Lower lobe of right lung (tissue), 2 donors: ENCODE results near the gene ACTRT3. TPM values are rescaled to one million over a fixed set of nuclear protein-coding genes. Genes with fewer than 3 reads are reported as not detected.

Experiments used
- ATAC-seq, 2 donors: fragments of 200-7000 bp; cut with Tn5 transposase; one replicate each; pipeline ENCODE4 v1.9.1; 2020 to 2022; ENCODE audit warnings: mild to moderate bottlenecking in 2 of 2, moderate library complexity in 2 of 2
- DNase-seq: peaks from one replicate; pipeline ENCODE4 v3.0.0-alpha.2; 2020
- H3K27ac ChIP-seq: fragments of 200-600 bp; one replicate; pipeline ENCODE4 v1.8.0; 2022
- H3K27me3 ChIP-seq: fragments of 200-600 bp; one replicate; pipeline ENCODE4 v1.8.0; 2022; ENCODE audit warnings: low read depth
- H3K36me3 ChIP-seq: fragments of 200-600 bp; one replicate; pipeline ENCODE4 v1.8.0; 2022; ENCODE audit warnings: mild to moderate bottlenecking
- H3K4me1 ChIP-seq: fragments of 200-600 bp; one replicate; pipeline ENCODE4 v1.8.0; 2022
- H3K4me3 ChIP-seq: fragments of 200-600 bp; one replicate; pipeline ENCODE4 v1.8.0; 2022; ENCODE audit warnings: mild to moderate bottlenecking
- H3K9me3 ChIP-seq: fragments of 200-600 bp; one replicate; pipeline ENCODE4 v1.8.0; 2022
- CTCF ChIP-seq: fragments of 200-600 bp; IDR thresholded peaks from one replicate; pipeline ENCODE4 v1.8.0; 2022; ENCODE audit warnings: antibody characterized with exemption, mild to moderate bottlenecking
- intact Hi-C: fragments of 100-400 bp; cut with DNase I; formaldehyde crosslinking; loops from one replicate; pipeline ENCODE4 v1.11.0; 2022
- total RNA-seq: library from RNA; stranded (reverse); fragmentation: NEBNext Ultra II Directional; extraction: Animal tissue kit (Norgen Biotek cat#: 25700); gene quantifications from one replicate; pipeline ENCODE4 v1.2.1, GENCODE V29; 2021
- donor health status: DM: no; HTN: yes; CAD: no; lungs with severe emphysema.

The ACTRT3 gene
- total RNA-seq, 1 donor from 2014 or later: 0.92 TPM

DNA sequence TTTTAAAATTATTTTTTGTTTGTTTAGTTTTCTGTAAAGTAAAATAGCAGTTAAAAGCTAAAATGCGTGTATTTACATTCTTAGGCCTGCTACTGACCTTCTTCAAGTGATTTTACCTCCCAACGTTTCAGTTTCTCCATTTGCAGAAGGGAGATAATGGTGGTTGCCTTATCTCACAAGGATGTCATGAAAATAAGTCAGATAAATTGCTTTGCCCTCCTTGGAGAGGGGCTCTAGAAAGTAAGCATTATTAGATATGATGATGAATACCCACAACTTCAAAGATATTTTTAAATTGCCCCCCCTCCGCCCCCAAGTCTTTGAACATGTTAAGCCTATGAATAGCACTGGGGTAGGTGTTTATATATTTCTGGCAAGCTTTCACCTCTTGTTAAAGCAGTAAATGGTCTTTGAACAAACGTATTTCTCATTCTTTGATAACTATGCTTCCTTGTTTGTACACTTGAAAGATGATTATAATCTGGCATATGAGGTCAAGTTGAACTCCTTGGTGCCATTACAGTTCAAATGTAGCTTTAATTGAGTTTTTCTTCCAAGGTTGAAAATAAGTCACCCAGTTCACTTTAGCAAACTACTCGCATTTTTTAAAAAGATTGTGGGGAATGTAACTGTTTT is 10.9 kb downstream of the ACTRT3 start:
- ATAC-seq: no peak
- Histone ChIP-seq H3K9me3 (no peaks in the 10 kb centered on the region), H3K27ac (no peak overlapping the region), H3K4me3 (no peak overlapping the region), H3K4me1 (no peaks in the 10 kb centered on the region), H3K27me3 (no peaks in the 10 kb centered on the region), H3K36me3 (no peaks in the 10 kb centered on the region)
- DNase-seq: no peak
- TF ChIP-seq CTCF: no peak
- intact Hi-C loops: no loop called here

DNA sequence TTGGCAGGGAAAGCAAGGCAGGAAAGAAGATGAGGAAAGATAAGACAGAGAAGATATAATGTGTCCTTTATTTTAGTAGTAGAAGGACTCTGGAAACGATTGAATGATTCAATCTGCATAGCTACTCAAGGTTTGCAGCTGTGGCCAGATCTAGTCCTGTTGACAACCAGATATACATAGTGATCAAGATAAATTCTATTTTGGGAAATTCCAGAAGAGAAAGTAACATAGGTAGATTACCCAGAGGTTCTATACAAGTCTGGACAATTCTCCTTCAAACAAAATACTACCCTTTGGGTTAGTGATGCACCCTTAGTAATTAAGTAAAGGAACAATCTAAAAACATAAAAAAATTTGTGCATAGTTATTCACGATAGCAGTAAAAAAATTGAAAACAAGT is 13.9 kb downstream of the ACTRT3 start:
- DNase-seq (no peak), ATAC-seq (no peak)
- no peak overlapping the region for H3K4me3 ChIP-seq
- intact Hi-C loops: no loop called here
- H3K4me1 ChIP-seq: no peaks in the 10 kb centered on the region
- TF ChIP-seq CTCF: no peak
- H3K27ac ChIP-seq: no peak overlapping the region
- H3K9me3 ChIP-seq: no peaks in the 10 kb centered on the region
- peaks cover 7% of the 10 kb centered on the region for H3K27me3 ChIP-seq
- no peaks in the 10 kb centered on the region for H3K36me3 ChIP-seq

DNA sequence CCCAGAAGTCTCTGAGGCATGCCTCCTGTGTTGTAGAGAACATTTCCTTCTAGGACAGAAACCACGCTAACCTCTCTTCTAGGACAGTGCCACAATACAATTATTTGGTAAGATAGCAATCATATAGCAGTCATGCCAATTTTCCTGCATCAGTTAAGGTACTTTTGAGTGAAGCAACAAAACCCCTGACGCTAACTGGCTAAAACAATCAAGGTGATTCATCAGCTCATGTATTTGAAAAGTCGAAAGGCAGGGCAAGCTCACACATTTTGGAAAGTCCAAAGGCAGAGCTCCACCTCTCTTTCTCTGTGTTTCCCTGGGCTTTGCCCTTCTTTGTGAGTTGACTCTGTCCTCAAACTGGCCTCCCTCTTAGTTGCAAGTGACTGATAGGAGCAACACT is 14.7 kb downstream of the ACTRT3 start:
- Histone ChIP-seq H3K27me3 (peaks cover 12% of the 10 kb centered on the region), H3K4me1 (no peaks in the 10 kb centered on the region), H3K9me3 (no peaks in the 10 kb centered on the region), H3K4me3 (no peak overlapping the region), H3K36me3 (no peaks in the 10 kb centered on the region), H3K27ac (no peak overlapping the region)
- DNase-seq (no peak), ATAC-seq (no peak)
- intact Hi-C loops: no loop called here
- no peak for TF ChIP-seq CTCF

GRCh38 chr3:169751875-169752274 is 17.5 kb downstream of the ACTRT3 start:
- Histone ChIP-seq H3K9me3 (no peaks in the 10 kb centered on the region), H3K27me3 (peaks cover 12% of the 10 kb centered on the region), H3K36me3 (no peaks in the 10 kb centered on the region), H3K27ac (no peak overlapping the region), H3K4me3 (no peak overlapping the region), H3K4me1 (no peaks in the 10 kb centered on the region)
- ATAC-seq (no peak), DNase-seq (no peak)
- TF ChIP-seq CTCF: no peak
- intact Hi-C loops: no loop called here

GRCh38 chr3:169750665-169751064 is 18.7 kb downstream of the ACTRT3 start:
- no peaks in the 10 kb centered on the region for H3K4me1 ChIP-seq
- H3K36me3 ChIP-seq: no peaks in the 10 kb centered on the region
- TF ChIP-seq CTCF: no peak
- H3K4me3 ChIP-seq: no peak overlapping the region
- H3K27ac ChIP-seq: no peak overlapping the region
- ATAC-seq (no peak), DNase-seq (no peak)
- peaks cover 12% of the 10 kb centered on the region for H3K27me3 ChIP-seq
- no peaks in the 10 kb centered on the region for H3K9me3 ChIP-seq
- intact Hi-C loops: no loop called here

GRCh38 chr3:169748670-169749069 is 20.7 kb downstream of the ACTRT3 start:
- Histone ChIP-seq H3K36me3 (no peaks in the 10 kb centered on the region), H3K27ac (no peak overlapping the region), H3K4me3 (no peak overlapping the region), H3K4me1 (no peaks in the 10 kb centered on the region), H3K27me3 (peaks cover 12% of the 10 kb centered on the region), H3K9me3 (no peaks in the 10 kb centered on the region)
- ATAC-seq: no peak
- intact Hi-C loops: no loop called here
- TF ChIP-seq CTCF: no peak
- DNase-seq: no peak
